ENCODE data around the gene SEMA3B.

The SEMA3B gene

GRCh38 chr3:50229490-50229889, 39.5 kb upstream of the SEMA3B start:
- no peak overlapping the region for H3K27ac ChIP-seq (ENCODE audit: low read depth, low read length)
- H3K36me3 ChIP-seq (ENCODE audit: insufficient read depth, low read length) = no peaks in the 10 kb centered on the region
- peaks cover 9% of the 10 kb centered on the region for H3K27me3 ChIP-seq (ENCODE audit: insufficient read depth, low read length)
- 94% methylated on average over 3 of the region's 3 CpGs for WGBS
- H3K9me3 ChIP-seq (ENCODE audit: insufficient read depth, low read depth, low read length) = no peaks in the 10 kb centered on the region
- no peak overlapping the region for H3K4me3 ChIP-seq (ENCODE audit: low read length)
- H3K9ac ChIP-seq (ENCODE audit: low read depth, low read length) = no peak overlapping the region
- peaks cover 12% of the 10 kb centered on the region for H3K4me1 ChIP-seq (ENCODE audit: insufficient read depth, low read length)

GRCh38 chr3:50230104-50230793, 38.7 kb upstream of the SEMA3B start:
- H3K9me3 ChIP-seq (ENCODE audit: insufficient read depth, low read depth, low read length) = no peaks in the 10 kb centered on the region
- WGBS = 93% methylated on average over 8 of the region's 8 CpGs
- peaks cover 12% of the 10 kb centered on the region for H3K4me1 ChIP-seq (ENCODE audit: insufficient read depth, low read length)
- no peak overlapping the region for H3K4me3 ChIP-seq (ENCODE audit: low read length)
- no peak overlapping the region for H3K27ac ChIP-seq (ENCODE audit: low read depth, low read length)
- no peaks in the 10 kb centered on the region for H3K36me3 ChIP-seq (ENCODE audit: insufficient read depth, low read length)
- peaks cover 9% of the 10 kb centered on the region for H3K27me3 ChIP-seq (ENCODE audit: insufficient read depth, low read length)
- H3K9ac ChIP-seq (ENCODE audit: low read depth, low read length) = no peak overlapping the region

DNA sequence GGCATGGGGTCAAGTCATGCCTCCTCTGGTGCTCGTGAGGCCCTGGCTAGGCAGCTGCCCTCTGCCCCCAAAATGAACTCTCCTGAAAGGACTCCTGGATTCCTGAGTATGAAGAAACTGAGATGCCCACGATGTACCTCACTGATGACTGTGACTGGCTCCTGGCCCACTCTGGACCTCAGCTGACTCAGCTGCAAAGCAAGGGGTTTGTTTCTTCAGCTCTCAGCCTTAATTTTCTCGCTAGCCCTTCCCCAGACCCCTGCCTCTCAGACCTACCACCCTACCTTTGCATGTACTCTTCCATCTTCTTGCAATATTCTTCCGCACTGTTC, 38.2 kb upstream of the SEMA3B start:
- no peak overlapping the region for H3K4me3 ChIP-seq (ENCODE audit: low read length)
- no peak overlapping the region for H3K27ac ChIP-seq (ENCODE audit: low read depth, low read length)
- peaks cover 12% of the 10 kb centered on the region for H3K4me1 ChIP-seq (ENCODE audit: insufficient read depth, low read length)
- 89% methylated on average over 4 of the region's 4 CpGs for WGBS
- no peaks in the 10 kb centered on the region for H3K36me3 ChIP-seq (ENCODE audit: insufficient read depth, low read length)
- no peak overlapping the region for H3K9ac ChIP-seq (ENCODE audit: low read depth, low read length)
- H3K27me3 ChIP-seq (ENCODE audit: insufficient read depth, low read length) = peaks cover 9% of the 10 kb centered on the region
- H3K9me3 ChIP-seq (ENCODE audit: insufficient read depth, low read depth, low read length) = no peaks in the 10 kb centered on the region

DNA sequence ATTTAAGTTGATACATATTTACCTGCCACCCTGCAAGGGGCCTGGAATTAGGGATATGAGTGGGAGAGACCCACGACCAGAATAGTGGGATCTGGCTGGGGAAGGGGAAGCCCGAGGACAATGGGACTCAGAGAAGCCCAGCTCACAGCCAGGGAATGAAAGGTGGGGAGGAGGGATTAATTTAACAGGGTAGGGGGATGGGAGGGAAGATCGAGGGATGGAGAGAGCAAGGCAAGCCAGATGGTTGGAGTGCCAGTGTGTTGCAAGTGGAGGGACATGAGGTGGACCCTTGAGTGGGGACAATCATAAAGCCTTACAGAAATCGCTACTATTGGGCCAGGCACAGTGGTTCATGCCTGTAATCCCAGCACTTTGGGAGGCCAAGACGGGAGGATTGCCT, 37.4 kb upstream of the SEMA3B start:
- Histone ChIP-seq H3K4me1 (ENCODE audit: insufficient read depth, low read length) (peaks cover 12% of the 10 kb centered on the region), H3K4me3 (ENCODE audit: low read length) (no peak overlapping the region), H3K9ac (ENCODE audit: low read depth, low read length) (no peak overlapping the region), H3K36me3 (ENCODE audit: insufficient read depth, low read length) (no peaks in the 10 kb centered on the region), H3K9me3 (ENCODE audit: insufficient read depth, low read depth, low read length) (no peaks in the 10 kb centered on the region), H3K27ac (ENCODE audit: low read depth, low read length) (no peak overlapping the region), H3K27me3 (ENCODE audit: insufficient read depth, low read length) (peaks cover 6% of the 10 kb centered on the region)
- WGBS = 68% methylated on average over 5 of the region's 5 CpGs

DNA sequence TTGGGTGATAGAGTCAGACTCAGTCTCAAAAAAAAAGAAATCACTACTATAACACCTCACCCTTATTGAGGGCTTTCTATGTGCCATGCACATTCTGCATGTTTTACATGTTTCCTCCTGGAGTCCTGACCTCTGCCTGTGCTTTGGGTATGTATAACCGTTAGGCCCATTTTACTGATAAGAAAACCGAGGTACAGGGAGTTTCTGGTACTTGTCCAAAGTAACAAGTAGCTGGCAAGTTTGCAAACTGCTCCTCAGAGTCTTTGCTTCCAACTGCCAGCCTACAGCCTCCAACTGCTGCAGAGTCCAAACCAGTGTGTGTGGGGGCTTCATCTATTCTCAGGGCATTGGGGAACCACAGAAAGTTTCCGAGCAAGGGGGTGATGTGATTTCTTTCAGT, 36.6 kb upstream of the SEMA3B start:
- Histone ChIP-seq H3K36me3 (ENCODE audit: insufficient read depth, low read length) (no peaks in the 10 kb centered on the region), H3K27me3 (ENCODE audit: insufficient read depth, low read length) (no peaks in the 10 kb centered on the region), H3K9me3 (ENCODE audit: insufficient read depth, low read depth, low read length) (no peaks in the 10 kb centered on the region), H3K4me3 (ENCODE audit: low read length) (no peak overlapping the region), H3K9ac (ENCODE audit: low read depth, low read length) (no peak overlapping the region), H3K27ac (ENCODE audit: low read depth, low read length) (no peak overlapping the region), H3K4me1 (ENCODE audit: insufficient read depth, low read length) (peaks cover 12% of the 10 kb centered on the region)
- 90% methylated on average over 3 of the region's 3 CpGs for WGBS

DNA sequence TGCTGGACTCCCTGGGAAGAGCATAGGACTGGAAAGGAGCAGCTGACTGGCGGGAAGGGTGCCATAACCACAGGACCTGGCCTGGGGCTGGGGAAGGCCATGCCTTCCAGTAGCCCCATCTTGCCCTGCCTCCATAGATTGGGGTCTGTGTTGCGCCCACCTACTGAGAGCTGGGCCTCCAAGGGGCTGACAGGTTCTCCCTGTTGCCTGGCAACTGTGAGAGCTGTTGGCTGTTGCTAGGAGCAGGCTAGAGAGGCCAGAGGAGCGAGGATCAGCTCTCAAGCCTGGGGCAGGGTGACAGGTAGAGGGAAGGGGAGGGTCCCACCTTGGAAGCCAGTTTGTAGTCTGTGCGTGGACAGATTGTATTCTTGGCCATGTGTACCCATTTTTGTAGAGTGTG, 35.8 kb upstream of the SEMA3B start:
- Histone ChIP-seq H3K9ac (ENCODE audit: low read depth, low read length) (no peak overlapping the region), H3K27ac (ENCODE audit: low read depth, low read length) (no peak overlapping the region), H3K9me3 (ENCODE audit: insufficient read depth, low read depth, low read length) (no peaks in the 10 kb centered on the region), H3K36me3 (ENCODE audit: insufficient read depth, low read length) (no peaks in the 10 kb centered on the region), H3K4me3 (ENCODE audit: low read length) (no peak overlapping the region), H3K4me1 (ENCODE audit: insufficient read depth, low read length) (peaks cover 9% of the 10 kb centered on the region), H3K27me3 (ENCODE audit: insufficient read depth, low read length) (no peaks in the 10 kb centered on the region)
- WGBS = 84% methylated on average over 4 of the region's 4 CpGs

GRCh38 chr3:50235716-50236483, 33.0 kb upstream of the SEMA3B start, which contains the start of gene GNAI2:
GNAI2 (plus strand) TSS chr3:50236204; CDS start chr3:50236336, 132 bp downstream.
- no peaks in the 10 kb centered on the region for H3K36me3 ChIP-seq (ENCODE audit: insufficient read depth, low read length)
- H3K27ac ChIP-seq (ENCODE audit: low read depth, low read length) = peak within 1 kb of the TSS; percentile 46
- peak within 1 kb of the TSS; percentile 86 for H3K4me3 ChIP-seq (ENCODE audit: low read length)
- H3K9ac ChIP-seq (ENCODE audit: low read depth, low read length) = peak within 1 kb of the TSS; percentile 83
- no peaks in the 10 kb centered on the region for H3K9me3 ChIP-seq (ENCODE audit: insufficient read depth, low read depth, low read length)
- peaks cover 21% of the 10 kb centered on the region for H3K4me1 ChIP-seq (ENCODE audit: insufficient read depth, low read length)
- H3K27me3 ChIP-seq (ENCODE audit: insufficient read depth, low read length) = no peaks in the 10 kb centered on the region
- WGBS = under 1% methylated on average over 75 of the region's 75 CpGs

- no peaks in the 10 kb centered on the region for H3K9me3 ChIP-seq (ENCODE audit: insufficient read depth, low read depth, low read length)
- H3K9ac ChIP-seq (ENCODE audit: low read depth, low read length) = peak overlapping the region; percentile 83
- WGBS = 2% methylated on average over 13 of the region's 13 CpGs
- H3K27ac ChIP-seq (ENCODE audit: low read depth, low read length) = peak overlapping the region; percentile 46
- peaks cover 26% of the 10 kb centered on the region for H3K4me1 ChIP-seq (ENCODE audit: insufficient read depth, low read length)
- H3K4me3 ChIP-seq (ENCODE audit: low read length) = peak overlapping the region; percentile 86
- H3K27me3 ChIP-seq (ENCODE audit: insufficient read depth, low read length) = no peaks in the 10 kb centered on the region
- no peaks in the 10 kb centered on the region for H3K36me3 ChIP-seq (ENCODE audit: insufficient read depth, low read length)
Observed at GRCh38 chr3:50236484-50237132, 32.3 kb upstream of the SEMA3B start.

DNA sequence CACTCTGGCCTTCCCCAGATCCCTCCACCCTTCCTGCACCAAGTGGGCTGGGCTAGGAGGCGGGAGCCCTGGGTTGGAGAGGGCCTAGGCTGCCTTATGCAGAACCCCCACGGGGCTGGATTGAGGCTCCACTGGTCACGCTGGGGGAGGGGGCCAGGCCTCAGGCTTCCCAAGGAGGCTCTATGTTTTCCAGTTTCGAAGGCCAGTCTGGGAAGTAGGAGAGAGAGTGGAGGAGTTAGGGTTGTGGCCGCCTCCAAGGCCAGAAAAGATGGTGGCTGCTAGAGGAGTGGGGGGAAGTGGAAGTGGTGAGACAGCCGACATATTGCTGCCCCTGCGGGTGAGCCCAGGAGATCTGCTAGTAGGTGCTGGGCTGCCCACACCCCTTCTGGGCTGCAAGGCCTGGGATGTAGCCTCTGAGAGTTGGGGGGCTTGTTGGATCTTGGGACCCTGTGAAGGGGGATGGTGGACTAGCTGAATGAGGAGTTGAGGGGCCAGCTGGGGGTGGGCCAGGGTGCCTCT, 31.8 kb upstream of the SEMA3B start:
- WGBS = 7% methylated on average over 7 of the region's 7 CpGs
- no peaks in the 10 kb centered on the region for H3K27me3 ChIP-seq (ENCODE audit: insufficient read depth, low read length)
- no peaks in the 10 kb centered on the region for H3K36me3 ChIP-seq (ENCODE audit: insufficient read depth, low read length)
- peaks cover 31% of the 10 kb centered on the region for H3K4me1 ChIP-seq (ENCODE audit: insufficient read depth, low read length)
- no peaks in the 10 kb centered on the region for H3K9me3 ChIP-seq (ENCODE audit: insufficient read depth, low read depth, low read length)
- peak overlapping the region; percentile 46 for H3K27ac ChIP-seq (ENCODE audit: low read depth, low read length)
- peak overlapping the region; percentile 86 for H3K4me3 ChIP-seq (ENCODE audit: low read length)
- H3K9ac ChIP-seq (ENCODE audit: low read depth, low read length) = peak overlapping the region; percentile 83

- WGBS = 6% methylated on average over 31 of the region's 31 CpGs
- Histone ChIP-seq H3K27me3 (ENCODE audit: insufficient read depth, low read length) (no peaks in the 10 kb centered on the region), H3K4me3 (ENCODE audit: low read length) (peak overlapping the region; percentile 86), H3K9me3 (ENCODE audit: insufficient read depth, low read depth, low read length) (no peaks in the 10 kb centered on the region), H3K9ac (ENCODE audit: low read depth, low read length) (peak overlapping the region; percentile 83), H3K27ac (ENCODE audit: low read depth, low read length) (peak overlapping the region; percentile 46), H3K36me3 (ENCODE audit: insufficient read depth, low read length) (no peaks in the 10 kb centered on the region), H3K4me1 (ENCODE audit: insufficient read depth, low read length) (peaks cover 39% of the 10 kb centered on the region)
Observed at GRCh38 chr3:50237754-50238548, 31.0 kb upstream of the SEMA3B start.
